Epithelial cell of esophagus (primary cell): ENCODE measurements around the gene USP28.
"Not testable (repeated sequence)": the region's sequence is repeated elsewhere in the genome, so short reads cannot be mapped to it uniquely, and the experiment has no call there.

Experiments used
- DNase-seq: peaks from one replicate; pipeline ENCODE4 v3.0.0; 2010; ENCODE audit warnings: low read depth
- H3K4me3 ChIP-seq: 2 replicates; pipeline ENCODE4 v1.5.1; 2011; ENCODE audit warnings: mild to moderate bottlenecking, low read length, control low read depth
- TF ChIP-seq, protein P1 (sequence below): IDR thresholded peaks from 2 replicates; pipeline ENCODE4 v1.5.1; 2011; ENCODE audit warnings: low read depth, mild to moderate bottlenecking, low read length, control low read depth, inconsistent platforms; ENCODE audit not compliant: insufficient read depth; ENCODE audit errors: missing control alignments

Gene USP28, protein sequence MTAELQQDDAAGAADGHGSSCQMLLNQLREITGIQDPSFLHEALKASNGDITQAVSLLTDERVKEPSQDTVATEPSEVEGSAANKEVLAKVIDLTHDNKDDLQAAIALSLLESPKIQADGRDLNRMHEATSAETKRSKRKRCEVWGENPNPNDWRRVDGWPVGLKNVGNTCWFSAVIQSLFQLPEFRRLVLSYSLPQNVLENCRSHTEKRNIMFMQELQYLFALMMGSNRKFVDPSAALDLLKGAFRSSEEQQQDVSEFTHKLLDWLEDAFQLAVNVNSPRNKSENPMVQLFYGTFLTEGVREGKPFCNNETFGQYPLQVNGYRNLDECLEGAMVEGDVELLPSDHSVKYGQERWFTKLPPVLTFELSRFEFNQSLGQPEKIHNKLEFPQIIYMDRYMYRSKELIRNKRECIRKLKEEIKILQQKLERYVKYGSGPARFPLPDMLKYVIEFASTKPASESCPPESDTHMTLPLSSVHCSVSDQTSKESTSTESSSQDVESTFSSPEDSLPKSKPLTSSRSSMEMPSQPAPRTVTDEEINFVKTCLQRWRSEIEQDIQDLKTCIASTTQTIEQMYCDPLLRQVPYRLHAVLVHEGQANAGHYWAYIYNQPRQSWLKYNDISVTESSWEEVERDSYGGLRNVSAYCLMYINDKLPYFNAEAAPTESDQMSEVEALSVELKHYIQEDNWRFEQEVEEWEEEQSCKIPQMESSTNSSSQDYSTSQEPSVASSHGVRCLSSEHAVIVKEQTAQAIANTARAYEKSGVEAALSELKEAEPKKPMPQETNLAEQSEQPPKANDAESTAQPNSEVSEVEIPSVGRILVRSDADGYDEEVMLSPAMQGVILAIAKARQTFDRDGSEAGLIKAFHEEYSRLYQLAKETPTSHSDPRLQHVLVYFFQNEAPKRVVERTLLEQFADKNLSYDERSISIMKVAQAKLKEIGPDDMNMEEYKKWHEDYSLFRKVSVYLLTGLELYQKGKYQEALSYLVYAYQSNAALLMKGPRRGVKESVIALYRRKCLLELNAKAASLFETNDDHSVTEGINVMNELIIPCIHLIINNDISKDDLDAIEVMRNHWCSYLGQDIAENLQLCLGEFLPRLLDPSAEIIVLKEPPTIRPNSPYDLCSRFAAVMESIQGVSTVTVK

DNA sequence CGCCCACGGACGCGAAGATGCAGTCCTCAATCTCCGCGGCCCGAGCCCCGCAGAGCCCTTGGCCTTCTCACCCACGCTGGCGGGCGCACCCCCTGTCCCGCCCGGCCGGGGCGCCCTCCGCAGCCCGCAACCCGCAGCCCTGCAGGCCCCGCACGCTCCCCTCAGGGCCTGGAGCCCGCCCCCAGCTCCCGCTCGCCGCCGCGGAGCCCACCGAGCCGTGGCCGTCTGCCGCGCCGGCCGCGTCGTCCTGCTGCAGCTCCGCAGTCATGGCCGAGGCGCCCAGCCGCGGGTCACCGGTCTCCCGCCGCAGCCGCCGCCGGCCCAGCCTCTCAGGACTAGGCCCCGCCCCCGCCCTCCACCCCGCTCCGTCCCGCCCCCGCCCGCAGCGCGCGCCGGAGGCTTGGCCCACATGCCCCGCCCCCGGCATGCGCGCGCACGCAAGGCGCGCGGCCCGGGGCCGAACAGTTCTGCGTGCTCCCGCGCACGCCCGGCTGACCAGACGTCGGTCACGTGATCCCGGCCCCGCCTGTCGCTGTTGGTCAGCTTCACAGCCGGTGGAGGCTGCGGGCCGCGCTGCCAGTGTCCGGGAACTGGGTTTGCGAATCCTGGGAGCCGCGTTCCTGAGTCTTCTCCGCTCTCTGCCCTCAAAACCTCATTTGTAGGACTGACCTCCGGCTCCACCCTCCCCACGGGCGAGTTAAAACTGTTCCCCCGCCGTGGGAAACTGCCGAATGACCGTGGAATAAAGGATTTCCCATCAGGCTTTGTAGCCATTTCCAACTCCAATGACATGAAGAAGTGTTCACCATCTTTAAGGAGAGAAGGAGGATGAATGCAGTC is at the start of gene USP28:
Gene USP28, minus strand, starts transcription at position 339 of the 840 bp plus-strand sequence. Its CDS starts 71 bp downstream, at position 268.
- DNase-seq, result peak; percentile 92
- TF ChIP-seq, protein P1, sequence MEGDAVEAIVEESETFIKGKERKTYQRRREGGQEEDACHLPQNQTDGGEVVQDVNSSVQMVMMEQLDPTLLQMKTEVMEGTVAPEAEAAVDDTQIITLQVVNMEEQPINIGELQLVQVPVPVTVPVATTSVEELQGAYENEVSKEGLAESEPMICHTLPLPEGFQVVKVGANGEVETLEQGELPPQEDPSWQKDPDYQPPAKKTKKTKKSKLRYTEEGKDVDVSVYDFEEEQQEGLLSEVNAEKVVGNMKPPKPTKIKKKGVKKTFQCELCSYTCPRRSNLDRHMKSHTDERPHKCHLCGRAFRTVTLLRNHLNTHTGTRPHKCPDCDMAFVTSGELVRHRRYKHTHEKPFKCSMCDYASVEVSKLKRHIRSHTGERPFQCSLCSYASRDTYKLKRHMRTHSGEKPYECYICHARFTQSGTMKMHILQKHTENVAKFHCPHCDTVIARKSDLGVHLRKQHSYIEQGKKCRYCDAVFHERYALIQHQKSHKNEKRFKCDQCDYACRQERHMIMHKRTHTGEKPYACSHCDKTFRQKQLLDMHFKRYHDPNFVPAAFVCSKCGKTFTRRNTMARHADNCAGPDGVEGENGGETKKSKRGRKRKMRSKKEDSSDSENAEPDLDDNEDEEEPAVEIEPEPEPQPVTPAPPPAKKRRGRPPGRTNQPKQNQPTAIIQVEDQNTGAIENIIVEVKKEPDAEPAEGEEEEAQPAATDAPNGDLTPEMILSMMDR, result no peak
- peak within 1 kb of the TSS; percentile 83 for H3K4me3 ChIP-seq

DNA sequence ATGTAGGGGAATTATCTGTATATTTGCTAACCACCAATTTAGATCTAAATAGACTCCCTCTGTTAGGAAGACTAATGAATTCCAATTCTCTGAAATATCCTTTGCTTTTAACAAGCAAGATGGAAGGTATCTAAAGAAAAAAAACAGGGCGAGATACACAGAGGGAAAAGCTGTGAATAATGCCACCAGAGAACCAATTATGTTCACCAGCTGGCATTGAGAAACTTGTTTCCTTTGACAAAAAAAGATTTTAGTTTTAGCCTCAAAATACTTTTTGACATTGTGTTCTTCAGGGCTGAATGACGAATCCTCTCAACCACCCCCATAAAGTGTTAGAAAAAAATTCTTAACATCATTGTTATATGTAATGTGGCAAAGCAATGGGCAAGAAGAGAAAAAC is 48.2 kb upstream of the USP28 start:
- TF ChIP-seq, protein P1, result no peak
- H3K4me3 ChIP-seq, result no peak overlapping the region

DNA sequence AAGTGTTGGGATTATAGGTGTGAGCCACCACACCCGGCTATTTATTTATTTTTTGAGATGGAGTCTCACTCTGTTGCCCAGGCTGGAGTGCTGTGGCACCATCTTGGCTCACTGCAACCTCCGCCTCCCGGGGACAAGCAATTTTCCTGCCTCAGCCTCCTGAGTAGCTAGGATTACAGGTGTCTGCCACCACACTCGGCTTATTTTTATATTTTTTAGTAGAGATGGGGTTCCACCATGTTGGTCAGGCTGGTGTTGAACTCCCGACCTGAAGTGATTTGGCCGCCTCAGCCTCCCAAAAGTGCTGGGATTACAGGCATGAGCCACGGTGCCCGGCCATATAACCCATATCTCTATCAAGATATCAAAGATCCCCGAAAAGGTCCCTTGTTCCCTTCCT is 36.1 kb upstream of the USP28 start:
- not testable (repeated sequence) for DNase-seq, H3K4me3 ChIP-seq

More for the DNA sequence above, 48.2 kb upstream of the USP28 start:
- no peak for DNase-seq

DNA sequence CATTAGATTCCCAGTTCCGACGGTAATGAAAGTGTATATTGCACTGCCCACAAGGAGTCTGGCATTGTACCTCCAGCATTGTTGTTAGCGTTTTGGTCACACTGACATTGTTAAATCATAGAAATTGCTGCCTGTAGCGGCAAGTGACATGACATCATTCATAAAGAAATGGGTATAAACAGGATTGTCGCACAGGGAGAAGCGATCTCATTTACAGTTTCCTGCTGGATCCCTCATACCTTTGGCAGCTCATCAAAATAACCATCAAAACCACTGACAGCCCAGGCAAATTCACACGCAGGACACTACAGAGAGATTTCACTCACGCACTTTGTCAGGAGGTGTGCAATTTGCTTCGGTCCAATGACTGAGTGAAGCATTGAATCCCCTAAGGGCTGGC is 32.7 kb upstream of the USP28 start:
- H3K4me3 ChIP-seq, result no peak overlapping the region
- no peak for DNase-seq
- TF ChIP-seq, protein P1, result no peak

DNA sequence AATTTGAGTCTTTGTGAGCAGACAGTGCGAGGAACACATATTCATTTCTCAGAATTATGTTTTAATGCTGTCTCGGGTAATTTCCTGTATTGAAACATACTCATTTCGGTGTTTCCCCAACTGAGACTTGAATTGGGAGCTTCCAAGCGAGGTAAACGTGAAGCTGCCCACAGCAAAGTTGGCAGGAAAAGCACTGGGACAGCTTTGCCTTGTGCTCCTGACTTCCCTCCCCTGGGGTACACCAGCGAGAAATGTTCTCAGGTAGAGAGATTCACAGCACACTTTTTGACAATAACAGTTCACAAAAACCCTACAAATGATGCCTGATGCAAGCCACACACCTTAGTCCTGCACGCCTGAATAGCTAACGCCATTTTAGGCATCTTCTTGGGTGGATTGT is 32.3 kb upstream of the USP28 start:
- TF ChIP-seq, protein P1, result no peak
- no peak for DNase-seq
- H3K4me3 ChIP-seq, result no peak overlapping the region

DNA sequence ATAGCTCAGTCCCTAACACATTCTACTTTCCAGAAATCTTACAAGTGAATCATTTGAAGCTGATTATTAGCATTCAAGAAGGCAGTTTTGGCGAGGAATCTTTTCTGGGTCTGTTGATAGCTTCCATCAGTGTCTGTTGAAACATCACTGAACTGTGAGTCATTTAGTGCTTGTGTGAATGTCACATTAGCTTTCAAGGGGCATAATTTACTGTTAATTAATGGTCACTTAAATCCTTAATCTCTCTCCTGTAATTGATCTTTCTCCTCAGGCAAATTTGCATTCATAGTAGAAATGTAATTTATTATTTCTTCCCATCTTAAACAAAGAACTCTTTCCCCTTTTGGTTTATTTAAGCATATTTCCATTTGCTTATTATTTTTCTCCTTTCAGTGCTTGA is 31.8 kb upstream of the USP28 start:
- no peak for DNase-seq
- TF ChIP-seq, protein P1, result no peak

More for the DNA sequence above, 31.8 kb upstream of the USP28 start:
- H3K4me3 ChIP-seq, result no peak overlapping the region
